Measurements from ENCODE around the gene PIF1.

PIF1 gene

DNA sequence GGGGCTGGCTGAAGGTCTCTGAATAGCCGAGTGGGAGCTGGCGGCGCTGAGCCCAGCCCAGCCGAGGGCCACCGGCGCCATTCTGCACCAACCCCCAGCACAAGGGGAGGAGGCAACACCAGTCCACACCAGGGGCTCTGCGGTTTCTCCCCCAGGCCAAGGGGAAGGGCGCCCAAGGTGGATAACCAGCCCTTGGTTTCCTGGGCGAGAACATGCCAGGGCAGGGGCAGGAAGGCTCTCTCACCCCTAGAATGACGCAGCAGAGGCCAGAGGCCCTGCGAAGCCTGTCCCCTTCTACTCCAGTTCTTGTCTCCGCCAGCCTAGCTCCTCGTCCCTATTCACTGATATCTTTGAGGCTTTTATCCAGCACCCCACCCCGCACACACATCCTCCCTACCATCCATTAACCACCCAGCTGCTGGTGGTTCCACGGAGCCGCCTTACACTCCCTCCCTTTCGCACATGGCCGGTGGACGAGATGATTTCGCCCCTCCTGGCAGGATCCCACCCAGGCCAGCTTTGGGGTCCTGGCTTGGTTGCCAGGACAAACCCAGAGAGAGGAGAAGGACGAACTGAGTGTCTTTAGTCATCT lies 51.3 kb downstream of the PIF1 start:
- no peaks in the 10 kb centered on the region for H3K9me3 ChIP-seq (ENCODE audit: insufficient read depth, low read depth, low read length)
- 1% methylated on average over 21 of the region's 21 CpGs for WGBS
- H3K4me3 ChIP-seq (ENCODE audit: low read length): peak overlapping the region; percentile 80
- H3K27me3 ChIP-seq (ENCODE audit: insufficient read depth, low read length): peaks cover 15% of the 10 kb centered on the region; the same call in 1 of the 2 replicates
- no peaks in the 10 kb centered on the region for H3K36me3 ChIP-seq (ENCODE audit: insufficient read depth, low read length)
- H3K4me1 ChIP-seq (ENCODE audit: insufficient read depth, low read length): peaks cover 42% of the 10 kb centered on the region
- peak overlapping the region; percentile 84 for H3K27ac ChIP-seq (ENCODE audit: low read depth, low read length)
- H3K9ac ChIP-seq (ENCODE audit: low read depth, low read length): peak overlapping the region; percentile 88

DNA sequence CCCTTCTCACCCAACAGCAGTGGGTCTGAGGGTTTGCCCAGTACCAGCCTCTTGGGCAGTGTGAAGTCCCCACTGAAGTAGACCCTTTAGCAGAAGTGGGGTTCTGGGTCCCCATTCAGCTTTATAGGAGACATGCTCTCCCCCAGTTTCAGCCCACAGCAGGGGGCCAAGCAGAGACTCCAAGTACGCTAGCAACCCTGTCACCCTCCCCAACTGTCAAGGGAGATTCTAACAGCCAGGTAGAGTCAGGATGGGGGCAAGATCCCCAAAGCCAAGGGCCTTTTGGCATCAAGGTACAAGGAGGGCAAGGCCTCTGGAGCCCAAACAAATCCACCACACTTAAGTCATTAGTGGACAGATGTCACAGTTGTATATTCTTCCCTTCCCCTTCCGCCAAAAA lies 51.8 kb downstream of the PIF1 start:
- Histone ChIP-seq H3K27ac (ENCODE audit: low read depth, low read length) (peak overlapping the region; percentile 84; the same call in 1 of the 2 replicates), H3K27me3 (ENCODE audit: insufficient read depth, low read length) (peaks cover 15% of the 10 kb centered on the region; the same call in 1 of the 2 replicates), H3K9ac (ENCODE audit: low read depth, low read length) (peak overlapping the region; percentile 88), H3K4me1 (ENCODE audit: insufficient read depth, low read length) (peaks cover 37% of the 10 kb centered on the region), H3K4me3 (ENCODE audit: low read length) (peak overlapping the region; percentile 80), H3K36me3 (ENCODE audit: insufficient read depth, low read length) (no peaks in the 10 kb centered on the region), H3K9me3 (ENCODE audit: insufficient read depth, low read depth, low read length) (no peaks in the 10 kb centered on the region)
- WGBS: 30% methylated on average over 2 of the region's 2 CpGs

DNA sequence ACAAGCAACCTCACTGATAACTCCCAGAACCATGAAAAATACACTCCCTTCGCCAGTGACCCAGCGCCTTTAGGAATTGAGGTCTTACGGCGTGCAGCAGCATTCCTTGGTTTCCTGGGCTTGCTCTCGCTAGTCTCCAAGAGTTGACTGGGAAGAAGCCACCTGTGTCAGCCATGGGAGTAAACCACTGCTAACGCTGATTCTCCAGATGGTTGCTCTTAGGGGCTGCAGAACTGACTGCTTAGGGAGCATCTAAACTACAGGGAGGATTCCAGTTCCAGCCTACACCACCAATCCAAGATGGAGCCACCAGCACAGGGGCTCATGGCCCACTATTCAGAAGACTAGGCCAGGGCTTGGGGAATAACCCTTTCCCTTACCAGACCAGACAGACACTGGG lies 52.5 kb downstream of the PIF1 start:
- no peaks in the 10 kb centered on the region for H3K9me3 ChIP-seq (ENCODE audit: insufficient read depth, low read depth, low read length)
- no peaks in the 10 kb centered on the region for H3K36me3 ChIP-seq (ENCODE audit: insufficient read depth, low read length)
- peak overlapping the region; percentile 80 for H3K4me3 ChIP-seq (ENCODE audit: low read length)
- peaks cover 15% of the 10 kb centered on the region; the same call in 1 of the 2 replicates for H3K27me3 ChIP-seq (ENCODE audit: insufficient read depth, low read length)
- H3K9ac ChIP-seq (ENCODE audit: low read depth, low read length): no peak overlapping the region
- H3K27ac ChIP-seq (ENCODE audit: low read depth, low read length): peak overlapping the region; percentile 18; the same call in 1 of the 2 replicates
- 63% methylated on average over 6 of the region's 6 CpGs for WGBS
- H3K4me1 ChIP-seq (ENCODE audit: insufficient read depth, low read length): peaks cover 36% of the 10 kb centered on the region

DNA sequence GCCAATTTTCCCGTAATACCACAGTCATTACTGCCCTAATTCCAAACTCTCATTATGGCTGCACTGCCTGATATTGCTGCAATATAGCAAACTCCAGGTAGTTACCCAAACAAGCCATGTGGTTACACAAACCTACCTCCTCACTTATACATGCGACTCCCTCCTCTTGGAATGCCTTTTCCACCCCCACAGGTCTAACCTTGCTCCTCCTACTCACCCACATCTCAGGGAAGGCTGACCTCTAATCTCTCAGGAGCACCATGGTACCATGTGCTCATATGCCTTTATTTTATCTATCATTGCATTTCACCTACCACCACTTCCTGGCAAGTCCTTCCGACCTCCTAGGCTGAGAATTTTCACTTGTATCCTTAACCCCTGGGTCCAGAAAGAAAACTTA lies 53.0 kb downstream of the PIF1 start:
- Histone ChIP-seq H3K4me1 (ENCODE audit: insufficient read depth, low read length) (peaks cover 36% of the 10 kb centered on the region), H3K9me3 (ENCODE audit: insufficient read depth, low read depth, low read length) (no peaks in the 10 kb centered on the region), H3K9ac (ENCODE audit: low read depth, low read length) (no peak overlapping the region), H3K4me3 (ENCODE audit: low read length) (peak overlapping the region; percentile 80), H3K27ac (ENCODE audit: low read depth, low read length) (no peak overlapping the region; the same call in 1 of the 2 replicates), H3K36me3 (ENCODE audit: insufficient read depth, low read length) (no peaks in the 10 kb centered on the region), H3K27me3 (ENCODE audit: insufficient read depth, low read length) (peaks cover 14% of the 10 kb centered on the region; the same call in 1 of the 2 replicates)
- WGBS: 39% methylated on average over 3 of the region's 3 CpGs

DNA sequence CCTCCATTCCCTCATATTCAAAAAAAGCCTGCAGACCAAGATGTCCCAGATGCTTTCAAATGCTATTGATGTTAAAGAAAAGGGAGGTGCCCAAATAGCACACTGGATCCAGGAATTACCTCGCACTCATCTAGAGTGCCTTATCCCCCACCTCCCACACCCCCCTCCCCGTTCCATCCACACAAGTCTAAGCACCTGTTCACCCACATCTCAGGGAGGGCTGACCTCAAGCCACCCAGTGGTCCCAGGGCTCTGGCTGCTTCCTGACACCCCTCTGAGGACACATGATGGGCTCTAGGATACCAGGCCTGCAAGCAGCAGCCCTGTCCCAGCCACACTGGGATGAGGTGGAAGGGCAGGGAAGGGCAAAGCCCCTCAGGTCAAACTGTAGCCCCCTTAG lies 54.8 kb downstream of the PIF1 start:
- no peak overlapping the region for H3K4me3 ChIP-seq (ENCODE audit: low read length)
- WGBS: 75% methylated on average over 2 of the region's 2 CpGs
- H3K27ac ChIP-seq (ENCODE audit: low read depth, low read length): no peak overlapping the region

DNA sequence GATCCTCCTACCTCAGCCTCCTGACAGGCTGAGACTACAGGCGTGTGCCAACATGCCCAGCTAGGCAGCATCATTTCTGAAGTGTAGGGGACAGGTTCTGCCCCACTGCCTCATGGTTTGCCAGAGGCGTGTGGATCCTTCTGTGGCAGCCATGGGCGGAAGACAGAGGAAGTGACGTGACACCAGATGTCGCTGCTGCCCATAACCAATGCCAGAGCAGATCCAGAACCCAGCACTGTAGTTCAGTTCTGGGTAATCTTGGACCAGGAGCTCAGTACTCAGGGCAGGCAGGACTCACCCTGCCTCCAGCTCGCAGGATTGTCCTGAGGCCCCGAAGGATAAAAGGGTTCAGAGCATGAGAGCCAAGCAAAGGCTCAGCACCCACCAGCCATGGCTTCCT lies 58.2 kb downstream of the PIF1 start:
- Histone ChIP-seq H3K27me3 (ENCODE audit: insufficient read depth, low read length) (no peaks in the 10 kb centered on the region), H3K36me3 (ENCODE audit: insufficient read depth, low read length) (no peaks in the 10 kb centered on the region), H3K27ac (ENCODE audit: low read depth, low read length) (no peak overlapping the region), H3K4me3 (ENCODE audit: low read length) (no peak overlapping the region), H3K4me1 (ENCODE audit: insufficient read depth, low read length) (peaks cover 15% of the 10 kb centered on the region), H3K9ac (ENCODE audit: low read depth, low read length) (no peak overlapping the region), H3K9me3 (ENCODE audit: insufficient read depth, low read depth, low read length) (no peaks in the 10 kb centered on the region)
- WGBS: 91% methylated on average over 7 of the region's 7 CpGs

More for the DNA sequence above, 54.8 kb downstream of the PIF1 start:
- Histone ChIP-seq H3K27me3 (ENCODE audit: insufficient read depth, low read length) (no peaks in the 10 kb centered on the region), H3K36me3 (ENCODE audit: insufficient read depth, low read length) (no peaks in the 10 kb centered on the region), H3K4me1 (ENCODE audit: insufficient read depth, low read length) (peaks cover 27% of the 10 kb centered on the region), H3K9ac (ENCODE audit: low read depth, low read length) (no peak overlapping the region; the same call in 1 of the 2 replicates), H3K9me3 (ENCODE audit: insufficient read depth, low read depth, low read length) (no peaks in the 10 kb centered on the region)

DNA sequence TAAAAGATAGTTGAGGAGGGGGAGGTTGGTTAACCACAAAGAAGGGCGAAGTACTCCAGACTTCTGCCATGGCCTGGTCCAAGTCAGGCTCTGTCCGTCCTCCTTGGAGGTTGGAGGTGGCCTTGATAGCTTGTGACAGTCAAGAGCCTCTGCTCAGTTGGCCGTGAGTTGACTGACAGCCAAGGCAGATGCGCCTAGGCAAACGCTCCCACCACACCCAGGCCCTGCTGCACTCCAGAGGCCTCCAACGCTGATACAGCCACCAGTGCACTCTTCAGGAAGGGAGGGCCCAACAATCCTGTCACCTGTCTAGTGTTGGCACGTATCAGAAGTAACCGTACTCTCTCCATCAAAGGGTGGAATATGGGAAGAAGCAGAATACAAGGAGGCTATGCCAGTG lies 59.4 kb downstream of the PIF1 start:
- no peak overlapping the region for H3K27ac ChIP-seq (ENCODE audit: low read depth, low read length)
- H3K4me3 ChIP-seq (ENCODE audit: low read length): no peak overlapping the region
- WGBS: 94% methylated on average over 8 of the region's 8 CpGs
- H3K36me3 ChIP-seq (ENCODE audit: insufficient read depth, low read length): no peaks in the 10 kb centered on the region
- no peak overlapping the region; the same call in 1 of the 2 replicates for H3K9ac ChIP-seq (ENCODE audit: low read depth, low read length)
- H3K27me3 ChIP-seq (ENCODE audit: insufficient read depth, low read length): no peaks in the 10 kb centered on the region
- H3K9me3 ChIP-seq (ENCODE audit: insufficient read depth, low read depth, low read length): no peaks in the 10 kb centered on the region
- H3K4me1 ChIP-seq (ENCODE audit: insufficient read depth, low read length): peaks cover 11% of the 10 kb centered on the region
